ENCODE data around the gene LBP.
"Not testable (repeated sequence)": the region's sequence is repeated elsewhere in the genome, so short reads cannot be mapped to it uniquely, and the experiment has no call there.

The LBP gene

GRCh38 chr20:38387953-38388352, 41.7 kb downstream of the LBP start:
- POLR2A ChIA-PET: no interaction called here
- 89% methylated on average over 3 of the region's 4 CpGs for WGBS (ENCODE audit: insufficient coverage)

DNA sequence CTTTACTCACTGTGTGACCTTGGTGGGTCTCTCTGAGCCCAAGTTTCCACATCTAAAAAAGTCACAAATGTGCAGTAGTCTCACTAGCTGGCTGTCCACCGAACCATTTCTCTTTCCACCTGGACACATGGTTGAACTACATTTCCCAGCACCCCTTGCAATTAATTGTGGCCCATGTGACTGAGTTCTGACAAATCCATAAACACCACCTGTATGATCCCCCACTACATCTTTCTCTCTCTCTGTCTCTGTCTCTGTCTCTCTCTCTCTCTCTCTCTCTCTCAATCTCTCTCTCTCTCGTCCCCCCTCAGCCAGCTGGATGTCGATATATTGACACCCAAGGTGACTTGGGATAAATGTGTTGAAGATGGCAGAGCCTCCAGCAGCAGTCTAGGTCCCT, 46.1 kb downstream of the LBP start:
- CTCF ChIA-PET: interaction anchor here (1.2 kb wide), 1 partner anchor 9 kb away, joined by 5 read pairs; no protein-coding TSS in a partner anchor
- Histone ChIP-seq H3K36me3 (ENCODE audit: control insufficient read depth in 4 of 4, insufficient read depth in 4 of 4, low read length in 3 of 4) (no peaks in the 10 kb centered on the region), H3K4me1 (ENCODE audit: control extremely low read depth in 1 of 4, control insufficient read depth in 4 of 4, insufficient read depth in 4 of 4, low read length in 3 of 4) (peaks cover 0 to 4% (median 0%) of the 10 kb centered on the region in 4 experiments), H3K9me3 (ENCODE audit: control extremely low read depth in 1 of 5, control insufficient read depth in 4 of 5, insufficient read depth in 2 of 5, low read depth in 1 of 5, low read length in 4 of 5) (no peaks in the 10 kb centered on the region), H3K27me3 (replicated peaks in 2 of 5; ENCODE audit: control insufficient read depth in 4 of 5, insufficient read depth in 5 of 5, low read length in 4 of 5) (no peaks in the 10 kb centered on the region), H3K4me3 (ENCODE audit: control insufficient read depth in 1 of 7, extremely low read depth in 1 of 7, insufficient read depth in 4 of 7, low read depth in 2 of 7, low read length in 6 of 7) (no peak overlapping the region), H3K27ac (ENCODE audit: insufficient read depth in 1 of 2, low read depth in 1 of 2, low read length in 2 of 2, poor library complexity in 1 of 2, severe bottlenecking in 2 of 2) (no peak overlapping the region)
- no peak for DNase-seq
- 84% methylated on average over 2 of the region's 3 CpGs for WGBS (ENCODE audit: insufficient coverage)
- POLR2A ChIA-PET: no interaction called here

More at GRCh38 chr20:38387953-38388352, 41.7 kb downstream of the LBP start:
- Histone ChIP-seq H3K4me3 (ENCODE audit: control insufficient read depth in 1 of 7, extremely low read depth in 1 of 7, insufficient read depth in 4 of 7, low read depth in 2 of 7, low read length in 6 of 7) (no peak overlapping the region), H3K27ac (ENCODE audit: insufficient read depth in 1 of 2, low read depth in 1 of 2, low read length in 2 of 2, poor library complexity in 1 of 2, severe bottlenecking in 2 of 2) (no peak overlapping the region), H3K27me3 (replicated peaks in 2 of 5; ENCODE audit: control insufficient read depth in 4 of 5, insufficient read depth in 5 of 5, low read length in 4 of 5) (peaks cover 0 to 2% (median 0%) of the 10 kb centered on the region in 5 experiments), H3K4me1 (ENCODE audit: control extremely low read depth in 1 of 4, control insufficient read depth in 4 of 4, insufficient read depth in 4 of 4, low read length in 3 of 4) (no peaks in the 10 kb centered on the region), H3K36me3 (ENCODE audit: control insufficient read depth in 4 of 4, insufficient read depth in 4 of 4, low read length in 3 of 4) (no peaks in the 10 kb centered on the region), H3K9me3 (ENCODE audit: control extremely low read depth in 1 of 5, control insufficient read depth in 4 of 5, insufficient read depth in 2 of 5, low read depth in 1 of 5, low read length in 4 of 5) (peaks cover 0 to 2% (median 0%) of the 10 kb centered on the region in 5 experiments)
- no peak for DNase-seq
- CTCF ChIA-PET: interaction anchor here (1.5 kb wide), 1 partner anchor 21 kb away, joined by 4 read pairs; no protein-coding TSS in a partner anchor

- no peaks in the 10 kb centered on the region for H3K9me3 ChIP-seq (ENCODE audit: control extremely low read depth in 1 of 5, control insufficient read depth in 4 of 5, insufficient read depth in 2 of 5, low read depth in 1 of 5, low read length in 4 of 5)
- H3K27me3 ChIP-seq (replicated peaks in 2 of 5; ENCODE audit: control insufficient read depth in 4 of 5, insufficient read depth in 5 of 5, low read length in 4 of 5): no peaks in the 10 kb centered on the region
- ChIA-PET POLR2A (no interaction called here), CTCF (interaction anchor here (1.2 kb wide), 1 partner anchor 8 kb away, joined by 5 read pairs; no protein-coding TSS in a partner anchor)
- H3K27ac ChIP-seq (ENCODE audit: insufficient read depth in 1 of 2, low read depth in 1 of 2, low read length in 2 of 2, poor library complexity in 1 of 2, severe bottlenecking in 2 of 2): no peak overlapping the region
- no peak overlapping the region for H3K4me3 ChIP-seq (ENCODE audit: control insufficient read depth in 1 of 7, extremely low read depth in 1 of 7, insufficient read depth in 4 of 7, low read depth in 2 of 7, low read length in 6 of 7)
- peaks cover 0 to 4% (median 0%) of the 10 kb centered on the region in 4 experiments for H3K4me1 ChIP-seq (ENCODE audit: control extremely low read depth in 1 of 4, control insufficient read depth in 4 of 4, insufficient read depth in 4 of 4, low read length in 3 of 4)
- DNase-seq: no peak
- WGBS (ENCODE audit: insufficient coverage): 97% methylated on average over 3 of the region's 5 CpGs
- no peaks in the 10 kb centered on the region for H3K36me3 ChIP-seq (ENCODE audit: control insufficient read depth in 4 of 4, insufficient read depth in 4 of 4, low read length in 3 of 4)
These were observed 47.0 kb downstream of the LBP start for GRCh38 chr20:38393259-38393658.

GRCh38 chr20:38395165-38395564, 48.9 kb downstream of the LBP start:
- Histone ChIP-seq H3K27me3 (replicated peaks in 2 of 5; ENCODE audit: control insufficient read depth in 4 of 5, insufficient read depth in 5 of 5, low read length in 4 of 5) (no peaks in the 10 kb centered on the region), H3K27ac (ENCODE audit: insufficient read depth in 1 of 2, low read depth in 1 of 2, low read length in 2 of 2, poor library complexity in 1 of 2, severe bottlenecking in 2 of 2) (no peak overlapping the region), H3K36me3 (ENCODE audit: control insufficient read depth in 4 of 4, insufficient read depth in 4 of 4, low read length in 3 of 4) (no peaks in the 10 kb centered on the region), H3K4me1 (ENCODE audit: control extremely low read depth in 1 of 4, control insufficient read depth in 4 of 4, insufficient read depth in 4 of 4, low read length in 3 of 4) (peaks cover 0 to 4% (median 0%) of the 10 kb centered on the region in 4 experiments), H3K4me3 (ENCODE audit: control insufficient read depth in 1 of 7, extremely low read depth in 1 of 7, insufficient read depth in 4 of 7, low read depth in 2 of 7, low read length in 6 of 7) (no peak overlapping the region), H3K9me3 (ENCODE audit: control extremely low read depth in 1 of 5, control insufficient read depth in 4 of 5, insufficient read depth in 2 of 5, low read depth in 1 of 5, low read length in 4 of 5) (no peaks in the 10 kb centered on the region)
- ChIA-PET POLR2A (no interaction called here), CTCF (interaction anchor here (1.2 kb wide), 1 partner anchor 11 kb away, joined by 3 read pairs; no protein-coding TSS in a partner anchor)
- DNase-seq: no peak
- no CpG with 5 or more reads among the region's 2 CpGs for WGBS (ENCODE audit: insufficient coverage)

DNA sequence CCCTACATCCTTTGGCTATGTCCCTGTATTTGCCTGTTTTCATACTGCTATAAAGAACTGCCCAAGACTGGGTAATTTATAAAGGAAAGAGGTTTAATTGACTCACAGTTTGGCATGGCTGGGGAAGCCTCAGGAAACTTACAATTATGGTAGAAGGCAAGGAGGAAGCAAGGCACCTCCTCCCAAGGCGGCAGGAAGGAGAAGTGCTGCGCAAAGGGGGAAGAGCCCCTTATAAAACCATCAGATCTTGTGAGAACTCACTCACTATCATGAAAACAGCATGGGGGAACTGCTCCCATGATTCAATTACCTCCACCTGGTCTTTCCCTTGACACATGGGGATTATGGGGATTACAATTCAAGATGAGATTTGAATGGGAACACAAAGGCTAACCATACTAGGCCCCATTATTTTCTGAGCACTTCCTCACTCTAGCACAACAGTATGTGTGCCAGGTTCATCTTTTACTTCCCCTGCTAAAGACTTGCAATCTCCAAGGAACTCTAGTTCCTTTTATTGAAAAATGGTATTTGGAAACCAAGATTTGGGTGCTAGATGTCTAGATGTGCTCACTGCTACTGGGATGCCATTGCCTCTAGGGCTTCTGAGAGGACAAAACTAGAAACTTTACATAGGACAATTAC, 49.6 kb downstream of the LBP start:
- DNase-seq; H3K4me1 ChIP-seq (ENCODE audit: control extremely low read depth in 1 of 4, control insufficient read depth in 4 of 4, insufficient read depth in 4 of 4, low read length in 3 of 4); H3K36me3 ChIP-seq (ENCODE audit: control insufficient read depth in 4 of 4, insufficient read depth in 4 of 4, low read length in 3 of 4); H3K4me3 ChIP-seq (ENCODE audit: control insufficient read depth in 1 of 7, extremely low read depth in 1 of 7, insufficient read depth in 4 of 7, low read depth in 2 of 7, low read length in 6 of 7); POLR2A ChIA-PET; CTCF ChIA-PET; H3K27me3 ChIP-seq (replicated peaks in 2 of 5; ENCODE audit: control insufficient read depth in 4 of 5, insufficient read depth in 5 of 5, low read length in 4 of 5); H3K9me3 ChIP-seq (ENCODE audit: control extremely low read depth in 1 of 5, control insufficient read depth in 4 of 5, insufficient read depth in 2 of 5, low read depth in 1 of 5, low read length in 4 of 5); H3K27ac ChIP-seq (ENCODE audit: insufficient read depth in 1 of 2, low read depth in 1 of 2, low read length in 2 of 2, poor library complexity in 1 of 2, severe bottlenecking in 2 of 2): not testable (repeated sequence)
- WGBS (ENCODE audit: insufficient coverage): no CpG with 5 or more reads among the region's 2 CpGs

DNA sequence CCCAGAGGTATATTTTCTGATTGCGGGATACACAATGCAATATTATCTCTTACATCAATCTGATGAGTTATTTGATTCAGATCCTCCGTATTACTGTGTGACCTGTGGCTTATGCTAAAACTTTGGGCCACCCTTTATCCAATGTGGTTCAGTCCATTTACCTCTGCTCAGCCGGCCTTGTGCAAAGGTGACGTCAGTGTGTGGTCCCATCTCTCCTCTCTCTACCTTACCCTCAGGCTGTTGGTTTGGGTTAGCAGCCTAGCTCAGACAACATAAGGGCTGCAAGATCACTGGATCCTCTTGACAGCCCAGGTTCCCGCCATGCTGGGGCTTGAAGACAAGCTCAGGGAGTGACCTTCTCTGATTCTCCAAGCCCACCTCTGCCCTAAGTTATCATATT, 55.8 kb downstream of the LBP start:
- Histone ChIP-seq H3K9me3 (ENCODE audit: control extremely low read depth in 1 of 5, control insufficient read depth in 4 of 5, insufficient read depth in 2 of 5, low read depth in 1 of 5, low read length in 4 of 5) (no peaks in the 10 kb centered on the region), H3K27ac (ENCODE audit: insufficient read depth in 1 of 2, low read depth in 1 of 2, low read length in 2 of 2, poor library complexity in 1 of 2, severe bottlenecking in 2 of 2) (no peak overlapping the region), H3K4me1 (ENCODE audit: control extremely low read depth in 1 of 4, control insufficient read depth in 4 of 4, insufficient read depth in 4 of 4, low read length in 3 of 4) (no peaks in the 10 kb centered on the region), H3K4me3 (ENCODE audit: control insufficient read depth in 1 of 7, extremely low read depth in 1 of 7, insufficient read depth in 4 of 7, low read depth in 2 of 7, low read length in 6 of 7) (no peak overlapping the region), H3K36me3 (ENCODE audit: control insufficient read depth in 4 of 4, insufficient read depth in 4 of 4, low read length in 3 of 4) (peaks cover 0 to 3% (median 0%) of the 10 kb centered on the region in 4 experiments), H3K27me3 (replicated peaks in 2 of 5; ENCODE audit: control insufficient read depth in 4 of 5, insufficient read depth in 5 of 5, low read length in 4 of 5) (no peaks in the 10 kb centered on the region)
- POLR2A ChIA-PET: no interaction called here
- CTCF ChIA-PET: no interaction called here
- DNase-seq: no peak
- 100% methylated on average over 5 of the region's 5 CpGs for WGBS (ENCODE audit: insufficient coverage)

GRCh38 chr20:38402816-38403215, 56.5 kb downstream of the LBP start:
- ChIA-PET POLR2A (no interaction called here), CTCF (interaction anchor here (1.0 kb wide), 1 partner anchor 65 kb away, joined by 3 read pairs; no protein-coding TSS in a partner anchor)
- H3K4me3 ChIP-seq (ENCODE audit: control insufficient read depth in 1 of 7, extremely low read depth in 1 of 7, insufficient read depth in 4 of 7, low read depth in 2 of 7, low read length in 6 of 7): no peak overlapping the region
- no peaks in the 10 kb centered on the region for H3K4me1 ChIP-seq (ENCODE audit: control extremely low read depth in 1 of 4, control insufficient read depth in 4 of 4, insufficient read depth in 4 of 4, low read length in 3 of 4)
- peaks cover 0 to 3% (median 0%) of the 10 kb centered on the region in 4 experiments for H3K36me3 ChIP-seq (ENCODE audit: control insufficient read depth in 4 of 4, insufficient read depth in 4 of 4, low read length in 3 of 4)
- WGBS (ENCODE audit: insufficient coverage): 100% methylated on average over 8 of the region's 8 CpGs
- H3K9me3 ChIP-seq (ENCODE audit: control extremely low read depth in 1 of 5, control insufficient read depth in 4 of 5, insufficient read depth in 2 of 5, low read depth in 1 of 5, low read length in 4 of 5): no peaks in the 10 kb centered on the region
- no peaks in the 10 kb centered on the region for H3K27me3 ChIP-seq (replicated peaks in 2 of 5; ENCODE audit: control insufficient read depth in 4 of 5, insufficient read depth in 5 of 5, low read length in 4 of 5)
- DNase-seq: no peak
- H3K27ac ChIP-seq (ENCODE audit: insufficient read depth in 1 of 2, low read depth in 1 of 2, low read length in 2 of 2, poor library complexity in 1 of 2, severe bottlenecking in 2 of 2): no peak overlapping the region
